ENCODE results near the gene SCAI.

DNA sequence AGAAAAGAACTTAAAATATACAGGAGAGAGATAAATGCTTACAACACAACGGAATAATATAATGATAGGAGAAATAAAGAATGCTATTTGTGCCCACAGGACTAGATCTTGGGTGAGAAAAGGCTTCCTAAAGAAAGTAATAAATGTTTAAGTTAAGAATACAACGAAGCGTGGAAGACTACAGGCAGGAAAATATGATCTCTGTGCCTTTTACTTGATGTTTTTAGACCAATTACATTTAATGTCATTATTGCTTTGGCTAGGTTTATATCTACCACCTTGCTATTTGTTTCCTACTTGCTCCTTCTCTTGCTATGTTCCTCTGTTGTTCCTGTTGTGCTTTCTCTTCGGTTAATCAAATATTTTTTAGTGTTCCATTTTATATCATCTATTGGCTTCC is 122.3 kb downstream of the SCAI start:
- TF ChIP-seq, protein P1, sequence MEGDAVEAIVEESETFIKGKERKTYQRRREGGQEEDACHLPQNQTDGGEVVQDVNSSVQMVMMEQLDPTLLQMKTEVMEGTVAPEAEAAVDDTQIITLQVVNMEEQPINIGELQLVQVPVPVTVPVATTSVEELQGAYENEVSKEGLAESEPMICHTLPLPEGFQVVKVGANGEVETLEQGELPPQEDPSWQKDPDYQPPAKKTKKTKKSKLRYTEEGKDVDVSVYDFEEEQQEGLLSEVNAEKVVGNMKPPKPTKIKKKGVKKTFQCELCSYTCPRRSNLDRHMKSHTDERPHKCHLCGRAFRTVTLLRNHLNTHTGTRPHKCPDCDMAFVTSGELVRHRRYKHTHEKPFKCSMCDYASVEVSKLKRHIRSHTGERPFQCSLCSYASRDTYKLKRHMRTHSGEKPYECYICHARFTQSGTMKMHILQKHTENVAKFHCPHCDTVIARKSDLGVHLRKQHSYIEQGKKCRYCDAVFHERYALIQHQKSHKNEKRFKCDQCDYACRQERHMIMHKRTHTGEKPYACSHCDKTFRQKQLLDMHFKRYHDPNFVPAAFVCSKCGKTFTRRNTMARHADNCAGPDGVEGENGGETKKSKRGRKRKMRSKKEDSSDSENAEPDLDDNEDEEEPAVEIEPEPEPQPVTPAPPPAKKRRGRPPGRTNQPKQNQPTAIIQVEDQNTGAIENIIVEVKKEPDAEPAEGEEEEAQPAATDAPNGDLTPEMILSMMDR (conservative IDR thresholded peaks at IDR 0.05; ENCODE audit: low read length): no peak
- TF ChIP-seq EZH2phosphoT487 (IDR thresholded peaks at IDR 0.05; ENCODE audit: borderline replicate concordance, low read depth, low read length): no peak

Measured in OCI-LY7 (cell line).